ENCODE data around the gene NELFE.

Gene NELFE

DNA sequence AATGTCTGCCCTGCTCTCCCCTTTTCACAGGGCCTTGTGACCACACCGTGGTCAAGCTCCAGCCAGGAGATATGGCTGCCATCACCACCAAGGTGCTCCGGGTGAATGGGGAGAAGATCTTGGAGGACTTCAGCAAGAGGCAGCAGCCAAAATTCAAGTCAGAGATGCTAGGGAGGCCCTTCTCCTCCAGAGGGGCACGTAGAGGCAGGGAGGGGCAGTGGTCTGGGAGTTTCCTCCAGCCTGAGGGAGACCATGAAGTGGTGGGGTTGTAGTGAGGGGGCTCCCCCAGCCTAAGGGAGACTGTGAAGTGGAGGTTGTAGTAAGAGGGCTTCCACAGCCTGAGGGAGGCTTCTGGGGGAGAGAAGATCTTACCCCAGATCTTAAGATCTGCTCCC is 9.2 kb upstream of the NELFE start:
- H3K4me3 Mint-ChIP-seq: no peak overlapping the region
- H3K27ac Mint-ChIP-seq: peak overlapping the region; percentile 78
- no peaks in the 10 kb centered on the region for H3K9me3 Mint-ChIP-seq
- no peak for ATAC-seq
- peaks cover 100% of the 10 kb centered on the region for H3K36me3 Mint-ChIP-seq
- peaks cover 49% of the 10 kb centered on the region for H3K4me1 Mint-ChIP-seq
- no peak for DNase-seq (ENCODE audit: low spot score in 2 of 2)

- DNase-seq (ENCODE audit: low spot score in 2 of 2): no peak
- Mint-ChIP-seq H3K27ac (peak overlapping the region; percentile 78), H3K4me3 (no peak overlapping the region), H3K4me1 (peaks cover 45% of the 10 kb centered on the region), H3K36me3 (peaks cover 100% of the 10 kb centered on the region), H3K9me3 (no peaks in the 10 kb centered on the region)
- no peak for ATAC-seq
Measured at GRCh38 chr6:31966997-31967925, 8.5 kb upstream of the NELFE start.

GRCh38 chr6:31966506-31966905 is 7.7 kb upstream of the NELFE start:
- Mint-ChIP-seq H3K4me3 (no peak overlapping the region), H3K36me3 (peaks cover 100% of the 10 kb centered on the region), H3K4me1 (peaks cover 46% of the 10 kb centered on the region), H3K27ac (peak overlapping the region; percentile 78), H3K9me3 (no peaks in the 10 kb centered on the region)
- no peak for DNase-seq (ENCODE audit: low spot score in 2 of 2)
- no peak for ATAC-seq

DNA sequence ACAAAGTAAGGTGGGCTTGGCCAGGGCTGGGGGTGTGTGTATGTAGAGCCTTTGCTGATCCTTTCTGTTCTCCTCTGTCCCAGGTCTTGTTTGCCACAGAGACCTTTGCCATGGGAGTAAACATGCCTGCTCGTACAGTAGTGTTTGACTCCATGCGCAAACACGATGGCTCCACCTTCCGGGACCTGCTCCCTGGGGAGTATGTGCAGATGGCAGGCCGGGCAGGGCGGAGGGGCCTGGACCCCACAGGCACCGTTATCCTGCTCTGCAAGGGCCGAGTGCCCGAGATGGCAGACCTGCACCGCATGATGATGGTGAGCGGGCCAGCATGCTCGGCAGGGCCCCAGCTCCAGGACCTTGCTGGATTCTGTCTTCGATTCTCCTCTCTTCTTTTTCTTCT is 6.9 kb upstream of the NELFE start:
- Mint-ChIP-seq H3K27ac (peak overlapping the region; percentile 78), H3K4me3 (no peak overlapping the region), H3K36me3 (peaks cover 100% of the 10 kb centered on the region), H3K9me3 (no peaks in the 10 kb centered on the region), H3K4me1 (peaks cover 46% of the 10 kb centered on the region)
- no peak for DNase-seq (ENCODE audit: low spot score in 2 of 2)
- ATAC-seq: no peak

- DNase-seq (ENCODE audit: low spot score in 2 of 2): no peak
- Mint-ChIP-seq H3K27ac (peak overlapping the region; percentile 52), H3K36me3 (peaks cover 94% of the 10 kb centered on the region), H3K4me1 (peaks cover 50% of the 10 kb centered on the region), H3K9me3 (no peaks in the 10 kb centered on the region), H3K4me3 (no peak overlapping the region)
- ATAC-seq: no peak
Measured at GRCh38 chr6:31963921-31964320, 5.2 kb upstream of the NELFE start.

GRCh38 chr6:31961616-31962015 is 2.8 kb upstream of the NELFE start:
- Mint-ChIP-seq H3K27ac (peak overlapping the region; percentile 96), H3K9me3 (no peaks in the 10 kb centered on the region), H3K36me3 (peaks cover 91% of the 10 kb centered on the region), H3K4me1 (peaks cover 53% of the 10 kb centered on the region), H3K4me3 (no peak overlapping the region)
- ATAC-seq (no peak), DNase-seq (ENCODE audit: low spot score in 2 of 2) (no peak)

DNA sequence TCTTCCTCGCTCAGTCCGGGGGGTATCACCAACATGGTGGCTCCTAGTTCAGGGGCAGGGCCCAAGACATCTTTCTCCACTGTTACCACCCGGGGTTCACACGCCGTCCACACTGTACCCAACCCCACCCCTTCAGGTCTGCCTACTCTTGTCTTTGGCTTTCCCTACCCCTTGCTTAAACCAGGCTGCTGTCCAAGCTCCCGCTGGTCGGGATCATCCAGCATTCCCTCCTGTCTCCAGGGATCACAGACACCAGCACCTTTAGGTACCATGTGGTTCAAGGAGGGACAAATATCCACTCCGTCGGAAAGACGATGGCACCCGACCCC is 395 bp downstream of the NELFE start:
- Mint-ChIP-seq H3K4me3 (peak overlapping the region; percentile 97), H3K27ac (peak overlapping the region; percentile 96), H3K9me3 (no peaks in the 10 kb centered on the region), H3K36me3 (peaks cover 91% of the 10 kb centered on the region), H3K4me1 (peaks cover 46% of the 10 kb centered on the region)
- DNase-seq (ENCODE audit: low spot score in 2 of 2) (no peak), ATAC-seq (no peak)

GRCh38 chr6:31956796-31957195 is 2.0 kb downstream of the NELFE start:
- ATAC-seq: no peak
- DNase-seq (ENCODE audit: low spot score in 2 of 2): no peak
- peaks cover 88% of the 10 kb centered on the region for H3K36me3 Mint-ChIP-seq
- no peaks in the 10 kb centered on the region for H3K9me3 Mint-ChIP-seq
- peak overlapping the region; percentile 97 for H3K4me3 Mint-ChIP-seq
- H3K27ac Mint-ChIP-seq: peak overlapping the region; percentile 96
- H3K4me1 Mint-ChIP-seq: peaks cover 39% of the 10 kb centered on the region

- H3K4me1 Mint-ChIP-seq: peaks cover 24% of the 10 kb centered on the region
- no peak for ATAC-seq
- H3K9me3 Mint-ChIP-seq: no peaks in the 10 kb centered on the region
- peak overlapping the region; percentile 70 for H3K27ac Mint-ChIP-seq
- H3K4me3 Mint-ChIP-seq: no peak overlapping the region
- DNase-seq (ENCODE audit: low spot score in 2 of 2): no peak
- peaks cover 71% of the 10 kb centered on the region for H3K36me3 Mint-ChIP-seq
Measured at GRCh38 chr6:31954511-31954910, 4.3 kb downstream of the NELFE start.

- Mint-ChIP-seq H3K4me3 (no peak overlapping the region), H3K27ac (peak overlapping the region; percentile 21), H3K36me3 (peaks cover 58% of the 10 kb centered on the region), H3K9me3 (no peaks in the 10 kb centered on the region), H3K4me1 (peaks cover 14% of the 10 kb centered on the region)
- no peak for DNase-seq (ENCODE audit: low spot score in 2 of 2)
- no peak for ATAC-seq
Measured at GRCh38 chr6:31952890-31953289, 5.9 kb downstream of the NELFE start.

DNA sequence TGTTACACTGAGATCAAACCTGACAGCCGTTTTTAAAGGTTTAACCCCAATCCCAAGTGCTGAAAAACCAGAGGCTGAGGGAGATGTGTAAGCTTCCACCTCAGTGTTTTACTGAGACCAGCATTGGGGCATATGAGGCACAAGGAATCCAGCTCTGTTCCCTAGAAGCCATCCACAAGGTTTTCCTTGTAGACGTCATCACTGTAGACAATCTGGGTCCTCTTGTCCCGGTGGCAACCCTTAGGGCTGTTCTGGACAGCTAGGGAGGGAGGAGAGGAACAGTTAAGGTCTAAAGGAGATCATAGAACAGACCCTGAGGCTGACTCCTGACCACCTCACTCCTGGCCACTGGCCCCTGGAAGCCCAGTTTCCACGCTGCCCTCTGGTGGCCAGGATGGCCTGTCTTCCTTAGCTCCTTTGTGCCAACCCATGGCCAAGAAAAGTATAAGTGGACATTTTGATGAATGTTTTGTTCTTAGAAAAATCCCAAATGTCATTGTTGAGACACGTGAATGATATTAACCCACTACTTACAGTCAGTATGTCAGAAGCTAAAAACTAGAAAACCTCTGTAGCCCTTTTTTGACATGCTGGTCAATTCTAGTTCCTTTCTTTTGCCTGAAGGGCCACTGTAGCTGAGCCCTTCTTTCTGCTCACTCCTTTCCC is 6.5 kb downstream of the NELFE start:
- no peaks in the 10 kb centered on the region for H3K9me3 Mint-ChIP-seq
- no peak for DNase-seq (ENCODE audit: low spot score in 2 of 2)
- H3K36me3 Mint-ChIP-seq: peaks cover 52% of the 10 kb centered on the region
- no peak overlapping the region for H3K4me3 Mint-ChIP-seq
- peak; percentile 71 for ATAC-seq
- peaks cover 8% of the 10 kb centered on the region for H3K4me1 Mint-ChIP-seq
- H3K27ac Mint-ChIP-seq: peak overlapping the region; percentile 21

- H3K4me3 Mint-ChIP-seq: no peak overlapping the region
- H3K27ac Mint-ChIP-seq: peak overlapping the region; percentile 57
- ATAC-seq (no peak), DNase-seq (ENCODE audit: low spot score in 2 of 2) (no peak)
- H3K4me1 Mint-ChIP-seq: peaks cover 10% of the 10 kb centered on the region
- H3K9me3 Mint-ChIP-seq: no peaks in the 10 kb centered on the region
- peaks cover 30% of the 10 kb centered on the region for H3K36me3 Mint-ChIP-seq
Measured at GRCh38 chr6:31949926-31950548, 8.7 kb downstream of the NELFE start.

GRCh38 chr6:31948753-31949413 is 9.9 kb downstream of the NELFE start:
- DNase-seq (ENCODE audit: low spot score in 2 of 2) (no peak), ATAC-seq (no peak)
- peak overlapping the region; percentile 1 for H3K27ac Mint-ChIP-seq
- no peaks in the 10 kb centered on the region for H3K9me3 Mint-ChIP-seq
- H3K36me3 Mint-ChIP-seq: peaks cover 18% of the 10 kb centered on the region
- no peak overlapping the region for H3K4me3 Mint-ChIP-seq
- H3K4me1 Mint-ChIP-seq: peaks cover 10% of the 10 kb centered on the region

DNA sequence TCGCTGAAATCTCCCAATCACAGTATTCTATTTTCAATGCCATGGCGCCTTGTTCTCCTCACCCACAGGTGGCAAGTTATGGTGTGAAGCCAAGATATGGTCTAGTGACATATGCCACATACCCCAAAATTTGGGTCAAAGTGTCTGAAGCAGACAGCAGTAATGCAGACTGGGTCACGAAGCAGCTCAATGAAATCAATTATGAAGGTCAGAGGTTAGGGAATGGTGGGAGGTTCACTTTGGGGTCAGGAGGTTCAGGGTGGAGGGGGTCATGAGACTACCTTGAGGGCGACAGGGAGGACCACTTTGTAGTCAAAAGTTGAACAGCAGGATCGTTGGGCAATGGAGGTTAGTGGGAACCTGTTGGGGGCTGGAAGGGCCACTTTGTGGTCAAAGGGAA is 10.5 kb downstream of the NELFE start:
- no peaks in the 10 kb centered on the region for H3K9me3 Mint-ChIP-seq
- H3K4me1 Mint-ChIP-seq: peaks cover 10% of the 10 kb centered on the region
- ATAC-seq: no peak
- peaks cover 12% of the 10 kb centered on the region for H3K36me3 Mint-ChIP-seq
- DNase-seq (ENCODE audit: low spot score in 2 of 2): no peak
- H3K4me3 Mint-ChIP-seq: no peak overlapping the region
- no peak overlapping the region for H3K27ac Mint-ChIP-seq

DNA sequence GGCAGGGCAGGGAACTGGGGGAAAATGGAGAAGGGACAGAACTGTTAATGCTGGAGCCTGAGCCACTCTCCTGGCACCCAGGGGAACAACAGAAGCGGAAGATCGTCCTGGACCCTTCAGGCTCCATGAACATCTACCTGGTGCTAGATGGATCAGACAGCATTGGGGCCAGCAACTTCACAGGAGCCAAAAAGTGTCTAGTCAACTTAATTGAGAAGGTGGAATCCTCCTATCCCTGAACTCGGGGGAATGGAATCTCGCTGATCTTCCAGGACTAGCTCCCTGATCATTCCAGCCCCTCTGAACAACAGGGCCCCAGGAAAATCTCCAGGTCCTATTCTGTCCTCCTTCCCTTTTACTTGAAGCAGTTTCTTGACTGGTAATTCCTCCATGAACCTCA is 10.9 kb downstream of the NELFE start:
- Mint-ChIP-seq H3K4me3 (no peak overlapping the region), H3K27ac (peak overlapping the region; percentile 23), H3K4me1 (peaks cover 10% of the 10 kb centered on the region), H3K36me3 (peaks cover 8% of the 10 kb centered on the region), H3K9me3 (no peaks in the 10 kb centered on the region)
- ATAC-seq: no peak
- DNase-seq (ENCODE audit: low spot score in 2 of 2): no peak
